ENCODE data around the gene SCN2A. TPM values are rescaled to one million over a fixed set of nuclear protein-coding genes. Genes with fewer than 3 reads are reported as not detected.
"Not testable (repeated sequence)": the region's sequence is repeated elsewhere in the genome, so short reads cannot be mapped to it uniquely, and the experiment has no call there.

The SCN2A gene
- total RNA-seq, 1 experiment from 2014 or later, result 0.05 TPM

- no peak for DNase-seq (ENCODE audit: low read depth in 1 of 2, low spot score in 2 of 2)
- Histone ChIP-seq H3K36me3 (no peaks in the 10 kb centered on the region), H3K4me1 (replicated peaks) (no peaks in the 10 kb centered on the region), H3K27me3 (replicated peaks) (no peaks in the 10 kb centered on the region; the same call in 1 of the 2 replicates), H3K27ac (no peak overlapping the region), H3K4me3 (no peak overlapping the region), H3K9me3 (replicated peaks) (no peaks in the 10 kb centered on the region)
Measured at GRCh38 chr2:165224941-165225340, 14.3 kb upstream of the SCN2A start.

GRCh38 chr2:165227571-165227970, 11.6 kb upstream of the SCN2A start:
- Histone ChIP-seq H3K4me3 (no peak overlapping the region), H3K36me3 (no peaks in the 10 kb centered on the region), H3K27me3 (replicated peaks) (peaks cover 3% of the 10 kb centered on the region; the same call in 1 of the 2 replicates), H3K27ac (no peak overlapping the region), H3K9me3 (replicated peaks) (no peaks in the 10 kb centered on the region), H3K4me1 (replicated peaks) (no peaks in the 10 kb centered on the region)
- DNase-seq (ENCODE audit: low read depth in 1 of 2, low spot score in 2 of 2), result no peak

GRCh38 chr2:165237056-165237455, 2.2 kb upstream of the SCN2A start:
- H3K27me3 ChIP-seq (replicated peaks), result no peaks in the 10 kb centered on the region; the same call in 1 of the 2 replicates
- no peak for DNase-seq (ENCODE audit: low read depth in 1 of 2, low spot score in 2 of 2)
- H3K4me3 ChIP-seq, result no peak overlapping the region
- H3K9me3 ChIP-seq (replicated peaks), result no peaks in the 10 kb centered on the region
- no peaks in the 10 kb centered on the region for H3K36me3 ChIP-seq
- no peak overlapping the region for H3K27ac ChIP-seq
- H3K4me1 ChIP-seq (replicated peaks), result no peaks in the 10 kb centered on the region

- Histone ChIP-seq H3K9me3 (replicated peaks) (no peaks in the 10 kb centered on the region), H3K27me3 (replicated peaks) (no peaks in the 10 kb centered on the region; the same call in 1 of the 2 replicates), H3K27ac (no peak overlapping the region), H3K36me3 (no peaks in the 10 kb centered on the region), H3K4me3 (no peak overlapping the region), H3K4me1 (replicated peaks) (no peaks in the 10 kb centered on the region)
- DNase-seq (ENCODE audit: low read depth in 1 of 2, low spot score in 2 of 2), result no peak
Measured at GRCh38 chr2:165238295-165238694, 919 bp upstream of the SCN2A start.

- Histone ChIP-seq H3K27ac (no peak overlapping the region), H3K9me3 (replicated peaks) (no peaks in the 10 kb centered on the region)
Measured at GRCh38 chr2:165239856-165240515, 772 bp downstream of the SCN2A start.

GRCh38 chr2:165240916-165241315, 1.7 kb downstream of the SCN2A start:
- no peak for DNase-seq (ENCODE audit: low read depth in 1 of 2, low spot score in 2 of 2)
- Histone ChIP-seq H3K27ac (no peak overlapping the region), H3K4me1 (replicated peaks) (no peaks in the 10 kb centered on the region), H3K4me3 (no peak overlapping the region), H3K9me3 (replicated peaks) (no peaks in the 10 kb centered on the region), H3K27me3 (replicated peaks) (no peaks in the 10 kb centered on the region), H3K36me3 (no peaks in the 10 kb centered on the region)

More at GRCh38 chr2:165239856-165240515, 772 bp downstream of the SCN2A start:
- no peak for DNase-seq (ENCODE audit: low read depth in 1 of 2, low spot score in 2 of 2)
- Histone ChIP-seq H3K36me3 (no peaks in the 10 kb centered on the region), H3K27me3 (replicated peaks) (no peaks in the 10 kb centered on the region; the same call in 1 of the 2 replicates), H3K4me3 (no peak overlapping the region), H3K4me1 (replicated peaks) (no peaks in the 10 kb centered on the region)

- no peak overlapping the region for H3K4me3 ChIP-seq
- no peaks in the 10 kb centered on the region for H3K36me3 ChIP-seq
- no peaks in the 10 kb centered on the region for H3K27me3 ChIP-seq (replicated peaks)
- DNase-seq (ENCODE audit: low read depth in 1 of 2, low spot score in 2 of 2), result no peak
- no peak overlapping the region for H3K27ac ChIP-seq
- no peaks in the 10 kb centered on the region for H3K9me3 ChIP-seq (replicated peaks)
- H3K4me1 ChIP-seq (replicated peaks), result no peaks in the 10 kb centered on the region
Measured at GRCh38 chr2:165245081-165245793, 6.0 kb downstream of the SCN2A start.

- Histone ChIP-seq H3K9me3 (replicated peaks) (no peaks in the 10 kb centered on the region), H3K27ac (no peak overlapping the region), H3K27me3 (replicated peaks) (no peaks in the 10 kb centered on the region), H3K4me3 (no peak overlapping the region), H3K36me3 (no peaks in the 10 kb centered on the region), H3K4me1 (replicated peaks) (no peaks in the 10 kb centered on the region)
- no peak for DNase-seq (ENCODE audit: low read depth in 1 of 2, low spot score in 2 of 2)
Measured at GRCh38 chr2:165248238-165248637, 9.0 kb downstream of the SCN2A start.

- H3K27me3 ChIP-seq (replicated peaks), result no peaks in the 10 kb centered on the region
- no peaks in the 10 kb centered on the region for H3K4me1 ChIP-seq (replicated peaks)
- no peak overlapping the region for H3K27ac ChIP-seq
- no peak for DNase-seq (ENCODE audit: low read depth in 1 of 2, low spot score in 2 of 2)
- no peaks in the 10 kb centered on the region for H3K36me3 ChIP-seq
- no peaks in the 10 kb centered on the region for H3K9me3 ChIP-seq (replicated peaks)
- no peak overlapping the region for H3K4me3 ChIP-seq
Measured at GRCh38 chr2:165251366-165251765, 12.2 kb downstream of the SCN2A start.

- Histone ChIP-seq H3K36me3 (no peaks in the 10 kb centered on the region), H3K4me1 (replicated peaks) (no peaks in the 10 kb centered on the region), H3K4me3 (no peak overlapping the region), H3K27me3 (replicated peaks) (no peaks in the 10 kb centered on the region), H3K27ac (no peak overlapping the region), H3K9me3 (replicated peaks) (no peaks in the 10 kb centered on the region)
- DNase-seq (ENCODE audit: low read depth in 1 of 2, low spot score in 2 of 2), result no peak
Measured at GRCh38 chr2:165253178-165253577, 14.0 kb downstream of the SCN2A start.

- no peak overlapping the region for H3K4me3 ChIP-seq
- DNase-seq (ENCODE audit: low read depth in 1 of 2, low spot score in 2 of 2), result no peak
- H3K9me3 ChIP-seq (replicated peaks), result no peaks in the 10 kb centered on the region
- H3K27me3 ChIP-seq (replicated peaks), result no peaks in the 10 kb centered on the region
- H3K27ac ChIP-seq, result no peak overlapping the region
- no peaks in the 10 kb centered on the region for H3K36me3 ChIP-seq
- H3K4me1 ChIP-seq (replicated peaks), result no peaks in the 10 kb centered on the region
Measured at GRCh38 chr2:165256618-165257017, 17.4 kb downstream of the SCN2A start.

- not testable (repeated sequence) for H3K27ac ChIP-seq; H3K4me1 ChIP-seq (replicated peaks); DNase-seq (ENCODE audit: low read depth in 1 of 2, low spot score in 2 of 2); H3K4me3 ChIP-seq; H3K27me3 ChIP-seq (replicated peaks); H3K36me3 ChIP-seq; H3K9me3 ChIP-seq (replicated peaks)
Measured at GRCh38 chr2:165260347-165260746, 21.1 kb downstream of the SCN2A start.

- H3K27me3 ChIP-seq (replicated peaks), result no peaks in the 10 kb centered on the region
- no peak overlapping the region for H3K4me3 ChIP-seq
- H3K27ac ChIP-seq, result no peak overlapping the region
- no peaks in the 10 kb centered on the region; the same call in 1 of the 2 replicates for H3K9me3 ChIP-seq (replicated peaks)
- DNase-seq (ENCODE audit: low read depth in 1 of 2, low spot score in 2 of 2), result no peak
- no peaks in the 10 kb centered on the region for H3K4me1 ChIP-seq (replicated peaks)
- H3K36me3 ChIP-seq, result no peaks in the 10 kb centered on the region
Measured at GRCh38 chr2:165268754-165269153, 29.5 kb downstream of the SCN2A start.

GRCh38 chr2:165273176-165273575, 34.0 kb downstream of the SCN2A start:
- no peak overlapping the region for H3K4me3 ChIP-seq
- no peaks in the 10 kb centered on the region; the same call in 1 of the 2 replicates for H3K9me3 ChIP-seq (replicated peaks)
- no peaks in the 10 kb centered on the region for H3K27me3 ChIP-seq (replicated peaks)
- DNase-seq (ENCODE audit: low read depth in 1 of 2, low spot score in 2 of 2), result no peak
- H3K4me1 ChIP-seq (replicated peaks), result no peaks in the 10 kb centered on the region
- H3K27ac ChIP-seq, result no peak overlapping the region
- no peaks in the 10 kb centered on the region for H3K36me3 ChIP-seq

All from SJSA1 (cell line).